ENCODE measurements around the gene PKP4.

PKP4 gene

DNA sequence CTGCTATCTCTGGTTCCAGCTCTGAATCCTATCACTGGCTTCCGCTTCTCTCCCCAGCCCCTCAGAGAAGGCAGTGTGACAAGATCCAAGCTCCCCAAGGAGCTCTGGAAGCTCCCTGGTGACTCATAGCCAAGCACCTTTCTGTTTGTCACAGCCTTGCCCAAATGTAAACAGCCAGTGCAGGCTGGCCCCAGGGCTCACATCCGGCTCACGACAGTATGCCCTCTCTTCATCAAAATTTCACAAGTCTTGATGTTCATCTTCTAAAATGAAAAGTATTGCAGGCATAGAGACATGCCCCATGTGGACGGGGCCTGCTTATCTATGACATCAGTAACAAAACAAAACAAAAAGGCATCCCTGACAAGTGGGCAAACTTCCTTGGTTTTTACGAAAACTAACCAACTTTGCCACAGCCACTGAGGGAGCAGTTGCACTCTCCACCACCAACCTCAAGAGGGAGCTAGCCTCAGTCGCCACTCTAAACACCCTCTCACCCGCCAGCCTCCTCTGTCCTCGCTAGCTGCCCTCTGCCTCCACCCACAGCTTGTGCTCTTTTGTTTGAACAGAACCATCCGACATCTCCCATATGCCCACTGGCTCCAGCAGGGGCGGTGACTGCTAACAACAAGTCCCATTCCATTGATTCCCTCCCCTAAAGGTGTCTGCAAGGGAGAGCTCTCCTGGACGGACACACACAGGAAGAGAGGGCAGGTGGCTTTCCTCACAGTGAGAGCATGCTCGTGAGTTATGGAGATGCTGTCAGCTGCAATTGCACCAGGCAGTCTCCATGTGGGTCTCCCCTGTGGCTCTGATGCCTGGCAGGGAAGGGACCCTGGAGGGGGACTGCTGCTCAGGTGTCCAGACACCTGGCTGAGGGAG is 267.4 kb downstream of the PKP4 start:
- no peaks in the 10 kb centered on the region for H3K4me1 ChIP-seq (ENCODE audit: low read depth, poor library complexity, severe bottlenecking)
- no peaks in the 10 kb centered on the region for H3K36me3 ChIP-seq (ENCODE audit: insufficient read depth)
- no peaks in the 10 kb centered on the region for H3K79me2 ChIP-seq (ENCODE audit: insufficient read depth, low read depth)
- no peak overlapping the region for H3K27ac ChIP-seq
- TF ChIP-seq, protein P1, sequence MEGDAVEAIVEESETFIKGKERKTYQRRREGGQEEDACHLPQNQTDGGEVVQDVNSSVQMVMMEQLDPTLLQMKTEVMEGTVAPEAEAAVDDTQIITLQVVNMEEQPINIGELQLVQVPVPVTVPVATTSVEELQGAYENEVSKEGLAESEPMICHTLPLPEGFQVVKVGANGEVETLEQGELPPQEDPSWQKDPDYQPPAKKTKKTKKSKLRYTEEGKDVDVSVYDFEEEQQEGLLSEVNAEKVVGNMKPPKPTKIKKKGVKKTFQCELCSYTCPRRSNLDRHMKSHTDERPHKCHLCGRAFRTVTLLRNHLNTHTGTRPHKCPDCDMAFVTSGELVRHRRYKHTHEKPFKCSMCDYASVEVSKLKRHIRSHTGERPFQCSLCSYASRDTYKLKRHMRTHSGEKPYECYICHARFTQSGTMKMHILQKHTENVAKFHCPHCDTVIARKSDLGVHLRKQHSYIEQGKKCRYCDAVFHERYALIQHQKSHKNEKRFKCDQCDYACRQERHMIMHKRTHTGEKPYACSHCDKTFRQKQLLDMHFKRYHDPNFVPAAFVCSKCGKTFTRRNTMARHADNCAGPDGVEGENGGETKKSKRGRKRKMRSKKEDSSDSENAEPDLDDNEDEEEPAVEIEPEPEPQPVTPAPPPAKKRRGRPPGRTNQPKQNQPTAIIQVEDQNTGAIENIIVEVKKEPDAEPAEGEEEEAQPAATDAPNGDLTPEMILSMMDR (conservative IDR thresholded peaks at IDR 0.05; ENCODE audit: low read depth, low read length): peak; percentile 47
- no peak overlapping the region for H3K4me2 ChIP-seq
- no peaks in the 10 kb centered on the region for H3K27me3 ChIP-seq (ENCODE audit: insufficient read depth, low read depth)
- H4K20me1 ChIP-seq (ENCODE audit: insufficient read depth): no peaks in the 10 kb centered on the region
- H3K4me3 ChIP-seq (IDR thresholded peaks at IDR 0.05; ENCODE audit: insufficient read depth, low read depth, low read length): no peak overlapping the region
- H3K9ac ChIP-seq: no peak overlapping the region
- H2AFZ ChIP-seq (ENCODE audit: low read depth): peak overlapping the region; percentile 19; the same call in 1 of the 2 replicates

DNA sequence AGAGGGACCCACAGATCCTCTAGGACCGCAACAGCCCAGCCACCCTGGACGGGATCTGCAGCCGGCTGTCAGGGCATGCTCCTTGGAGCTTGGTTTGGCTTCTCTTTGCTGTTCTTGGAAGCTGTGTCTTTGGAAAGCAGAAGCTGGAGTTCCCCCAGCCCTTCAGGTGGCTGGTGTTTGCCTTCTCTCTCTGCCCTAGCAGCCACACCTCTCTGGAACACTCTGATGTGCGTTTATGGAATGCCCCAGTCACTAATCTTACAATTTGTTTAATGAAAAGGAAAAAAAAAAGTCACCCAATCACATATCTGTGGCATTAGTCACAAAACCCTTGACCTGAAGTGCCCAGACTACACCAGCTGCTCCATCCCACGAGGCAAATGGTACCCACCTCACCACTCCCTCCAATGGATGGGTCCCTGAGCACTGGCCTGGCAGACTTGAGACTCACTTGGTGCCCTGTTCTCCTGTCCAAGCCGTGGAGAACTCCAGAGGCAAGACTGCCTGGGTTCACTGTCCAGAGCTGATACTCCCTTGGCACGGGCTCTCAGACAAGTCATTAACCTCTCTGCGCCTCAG is 268.1 kb downstream of the PKP4 start:
- Histone ChIP-seq H3K4me3 (IDR thresholded peaks at IDR 0.05; ENCODE audit: insufficient read depth, low read depth, low read length) (no peak overlapping the region), H3K27ac (no peak overlapping the region)
- TF ChIP-seq, protein P1 (conservative IDR thresholded peaks at IDR 0.05; ENCODE audit: low read depth, low read length): no peak

DNA sequence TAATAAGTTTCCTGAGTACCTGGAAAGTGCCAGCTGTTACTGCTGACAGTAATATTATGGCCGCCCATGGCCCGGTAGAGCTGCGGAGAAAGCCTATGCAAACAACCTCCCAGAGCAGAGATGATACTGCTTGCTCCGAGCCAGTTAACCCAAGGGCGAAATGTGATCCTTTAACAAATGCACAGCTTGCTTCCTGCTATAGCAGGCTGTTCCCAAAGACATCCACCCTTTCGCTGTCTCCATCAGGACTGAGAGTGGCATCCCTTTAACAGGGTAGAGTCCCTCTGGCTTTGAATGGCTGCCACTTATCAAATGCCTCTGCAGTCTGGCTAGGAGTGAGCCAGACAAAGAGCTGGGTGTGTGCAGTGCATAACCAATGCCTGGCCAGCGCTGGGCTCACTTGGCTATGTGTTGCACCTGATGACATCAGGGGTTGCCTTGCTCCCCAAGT is 268.7 kb downstream of the PKP4 start:
- Histone ChIP-seq H3K4me1 (ENCODE audit: low read depth, poor library complexity, severe bottlenecking) (no peaks in the 10 kb centered on the region), H3K4me2 (no peak overlapping the region), H3K36me3 (ENCODE audit: insufficient read depth) (no peaks in the 10 kb centered on the region), H2AFZ (ENCODE audit: low read depth) (no peak overlapping the region), H3K27ac (no peak overlapping the region), H4K20me1 (ENCODE audit: insufficient read depth) (no peaks in the 10 kb centered on the region), H3K4me3 (IDR thresholded peaks at IDR 0.05; ENCODE audit: insufficient read depth, low read depth, low read length) (no peak overlapping the region), H3K27me3 (ENCODE audit: insufficient read depth, low read depth) (no peaks in the 10 kb centered on the region), H3K79me2 (ENCODE audit: insufficient read depth, low read depth) (no peaks in the 10 kb centered on the region), H3K9ac (no peak overlapping the region)
- TF ChIP-seq, protein P1 (conservative IDR thresholded peaks at IDR 0.05; ENCODE audit: low read depth, low read length): no peak

More for the DNA sequence above, 268.1 kb downstream of the PKP4 start:
- Histone ChIP-seq H3K9ac (no peak overlapping the region), H3K4me2 (no peak overlapping the region), H3K36me3 (ENCODE audit: insufficient read depth) (no peaks in the 10 kb centered on the region), H3K4me1 (ENCODE audit: low read depth, poor library complexity, severe bottlenecking) (no peaks in the 10 kb centered on the region), H3K27me3 (ENCODE audit: insufficient read depth, low read depth) (no peaks in the 10 kb centered on the region), H4K20me1 (ENCODE audit: insufficient read depth) (no peaks in the 10 kb centered on the region), H2AFZ (ENCODE audit: low read depth) (no peak overlapping the region), H3K79me2 (ENCODE audit: insufficient read depth, low read depth) (no peaks in the 10 kb centered on the region)

DNA sequence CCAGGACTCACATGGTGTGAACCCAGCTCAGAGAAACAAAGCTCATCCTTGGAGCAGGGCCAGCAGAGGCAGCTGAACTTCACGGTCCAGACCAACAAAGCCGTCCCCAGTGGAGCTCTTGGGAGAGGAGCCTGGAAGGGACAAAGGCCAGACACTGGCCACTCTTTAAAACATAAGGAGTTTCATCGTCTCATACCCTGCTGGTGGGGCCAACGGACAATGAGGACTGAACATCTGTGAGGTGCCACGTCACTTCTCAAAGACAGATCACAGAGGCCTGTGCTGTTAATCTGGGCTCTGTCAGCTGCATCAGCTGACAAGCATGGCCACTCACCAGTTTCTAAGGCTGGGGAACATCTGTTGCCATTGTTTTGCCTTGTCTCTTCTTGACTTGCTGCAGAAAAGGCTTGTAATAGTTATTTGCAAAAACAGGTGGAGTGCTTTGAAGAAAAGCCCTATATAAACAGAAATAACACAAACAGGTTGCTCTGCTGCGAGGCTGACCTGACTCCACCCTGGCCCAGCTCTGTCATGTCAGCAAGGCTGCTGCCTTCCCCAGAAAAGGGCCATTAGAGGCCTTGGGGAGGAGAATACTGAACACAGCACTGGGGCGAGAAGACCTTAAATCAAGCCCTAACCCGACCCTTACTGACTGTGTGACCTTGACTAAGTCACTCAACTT is 270.3 kb downstream of the PKP4 start:
- Histone ChIP-seq H3K27me3 (ENCODE audit: insufficient read depth, low read depth) (no peaks in the 10 kb centered on the region), H3K36me3 (ENCODE audit: insufficient read depth) (no peaks in the 10 kb centered on the region), H3K27ac (no peak overlapping the region), H3K4me2 (no peak overlapping the region), H3K79me2 (ENCODE audit: insufficient read depth, low read depth) (no peaks in the 10 kb centered on the region), H3K4me1 (ENCODE audit: low read depth, poor library complexity, severe bottlenecking) (no peaks in the 10 kb centered on the region), H3K4me3 (IDR thresholded peaks at IDR 0.05; ENCODE audit: insufficient read depth, low read depth, low read length) (no peak overlapping the region), H2AFZ (ENCODE audit: low read depth) (no peak overlapping the region), H4K20me1 (ENCODE audit: insufficient read depth) (no peaks in the 10 kb centered on the region), H3K9ac (no peak overlapping the region)
- TF ChIP-seq, protein P1 (conservative IDR thresholded peaks at IDR 0.05; ENCODE audit: low read depth, low read length): no peak
